Panc1 (cell line): ENCODE data around the gene SYN1.

Experiments
- CTCF ChIP-seq: fragments of 450-650 bp; IDR thresholded peaks from 2 replicates; pipeline ENCODE4 v1.5.1; 2017; ENCODE audit warnings: mild to moderate bottlenecking
- POLR2AphosphoS5 ChIP-seq: IDR thresholded peaks from 2 replicates; pipeline ENCODE4 v1.6.1; 2012; ENCODE audit warnings: mild to moderate bottlenecking, low read depth, low read length, moderate library complexity
- TCF7L2 ChIP-seq: IDR thresholded peaks from 2 replicates; pipeline ENCODE4 v1.6.1; 2011; ENCODE audit warnings: mild to moderate bottlenecking, low read depth, low read length, inconsistent platforms
- TF ChIP-seq, protein P1 (sequence below), 2 experiments: IDR thresholded peaks; 2 replicates each; pipeline ENCODE4 v1.6.1; 2011 to 2012; ENCODE audit warnings: low read depth in 2 of 2, control low read depth in 1 of 2, low read length in 1 of 2, mild to moderate bottlenecking in 1 of 2, moderate library complexity in 1 of 2; ENCODE audit not compliant: insufficient read depth in 1 of 2

DNA sequence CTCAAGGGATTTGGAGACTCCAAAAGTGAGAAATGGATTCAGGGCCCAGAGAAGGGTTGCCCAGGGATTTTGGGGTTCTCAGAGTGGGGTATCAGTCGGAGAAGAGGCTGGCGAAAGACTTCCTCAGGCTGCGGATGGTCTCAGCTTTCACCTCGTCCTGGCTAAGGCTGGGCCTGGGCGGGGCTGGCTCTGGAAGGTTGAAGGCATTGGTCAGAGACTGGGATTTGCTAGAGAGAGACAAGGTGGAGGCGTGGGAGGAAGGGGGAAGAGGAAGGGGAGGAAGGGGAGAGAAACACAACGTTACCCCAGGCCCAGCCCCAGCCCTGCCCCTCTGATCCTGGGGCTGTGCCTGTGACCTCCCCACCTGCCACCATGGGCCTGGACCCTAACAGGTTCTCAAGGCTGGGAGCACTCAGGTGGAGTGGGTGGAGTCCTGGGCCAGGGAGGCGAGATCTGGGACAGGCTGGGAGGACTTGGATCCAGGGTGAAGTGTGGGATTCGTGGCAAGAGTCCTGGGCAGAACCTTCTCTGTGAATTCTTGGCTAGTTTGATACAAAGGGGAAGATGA is 46.8 kb downstream of the SYN1 start:
- TF ChIP-seq CTCF (no peak), POLR2AphosphoS5 (no peak), TCF7L2 (no peak)
- TF ChIP-seq, protein P1, sequence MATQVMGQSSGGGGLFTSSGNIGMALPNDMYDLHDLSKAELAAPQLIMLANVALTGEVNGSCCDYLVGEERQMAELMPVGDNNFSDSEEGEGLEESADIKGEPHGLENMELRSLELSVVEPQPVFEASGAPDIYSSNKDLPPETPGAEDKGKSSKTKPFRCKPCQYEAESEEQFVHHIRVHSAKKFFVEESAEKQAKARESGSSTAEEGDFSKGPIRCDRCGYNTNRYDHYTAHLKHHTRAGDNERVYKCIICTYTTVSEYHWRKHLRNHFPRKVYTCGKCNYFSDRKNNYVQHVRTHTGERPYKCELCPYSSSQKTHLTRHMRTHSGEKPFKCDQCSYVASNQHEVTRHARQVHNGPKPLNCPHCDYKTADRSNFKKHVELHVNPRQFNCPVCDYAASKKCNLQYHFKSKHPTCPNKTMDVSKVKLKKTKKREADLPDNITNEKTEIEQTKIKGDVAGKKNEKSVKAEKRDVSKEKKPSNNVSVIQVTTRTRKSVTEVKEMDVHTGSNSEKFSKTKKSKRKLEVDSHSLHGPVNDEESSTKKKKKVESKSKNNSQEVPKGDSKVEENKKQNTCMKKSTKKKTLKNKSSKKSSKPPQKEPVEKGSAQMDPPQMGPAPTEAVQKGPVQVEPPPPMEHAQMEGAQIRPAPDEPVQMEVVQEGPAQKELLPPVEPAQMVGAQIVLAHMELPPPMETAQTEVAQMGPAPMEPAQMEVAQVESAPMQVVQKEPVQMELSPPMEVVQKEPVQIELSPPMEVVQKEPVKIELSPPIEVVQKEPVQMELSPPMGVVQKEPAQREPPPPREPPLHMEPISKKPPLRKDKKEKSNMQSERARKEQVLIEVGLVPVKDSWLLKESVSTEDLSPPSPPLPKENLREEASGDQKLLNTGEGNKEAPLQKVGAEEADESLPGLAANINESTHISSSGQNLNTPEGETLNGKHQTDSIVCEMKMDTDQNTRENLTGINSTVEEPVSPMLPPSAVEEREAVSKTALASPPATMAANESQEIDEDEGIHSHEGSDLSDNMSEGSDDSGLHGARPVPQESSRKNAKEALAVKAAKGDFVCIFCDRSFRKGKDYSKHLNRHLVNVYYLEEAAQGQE (IDR thresholded peaks at IDR 0.05; ENCODE audit: insufficient read depth in 1 of 2, low read depth in 2 of 2, low read length in 1 of 2), result no peak
